Epidermal melanocyte (primary cell): ENCODE data around the gene CKB.

ENCODE experiments used
- DNase-seq: peaks from one replicate; pipeline ENCODE4 v3.0.0; 2011; ENCODE audit warnings: low spot score; ENCODE audit not compliant: insufficient read length

Gene CKB

DNA sequence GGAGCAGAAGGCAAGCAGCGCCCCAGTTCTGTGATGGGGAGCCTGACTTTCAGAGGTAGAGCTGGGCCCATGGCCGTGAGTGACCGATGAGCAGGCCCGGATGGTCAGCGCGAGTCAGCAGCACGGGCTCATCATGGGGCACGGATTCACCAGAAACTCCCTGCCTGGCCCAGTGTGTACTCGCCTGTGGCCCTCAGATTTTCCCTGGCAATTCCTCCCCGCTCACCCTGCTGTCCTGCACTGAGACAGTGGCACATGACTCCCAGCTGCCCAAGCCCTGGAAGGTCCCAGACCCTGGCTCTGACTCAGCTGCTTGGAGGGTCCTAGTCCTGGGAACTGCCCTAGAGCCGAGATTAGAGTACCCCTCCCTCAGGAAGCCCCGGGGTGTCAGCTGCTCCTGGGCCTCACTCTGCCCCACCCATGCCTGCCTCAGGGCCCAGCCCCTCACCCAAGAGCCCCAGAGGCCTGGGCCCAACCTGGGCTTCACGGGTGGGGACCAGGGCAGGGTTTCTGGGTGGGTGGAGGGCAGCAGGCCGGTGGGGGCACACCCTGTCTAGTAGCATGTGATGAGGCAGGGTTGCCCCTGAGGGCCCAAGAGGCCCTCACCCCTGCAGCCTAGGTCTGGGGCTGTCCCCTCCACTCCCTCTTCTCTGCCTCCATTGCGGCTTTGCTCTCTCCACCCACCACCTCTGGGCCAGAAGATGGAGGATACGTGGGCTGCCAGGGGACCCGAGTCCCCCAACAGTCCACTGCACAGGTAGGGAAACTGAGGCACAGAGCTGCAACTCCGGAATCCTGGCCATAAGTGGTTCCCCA is 14.8 kb upstream of the CKB start:
- DNase-seq: no peak

DNA sequence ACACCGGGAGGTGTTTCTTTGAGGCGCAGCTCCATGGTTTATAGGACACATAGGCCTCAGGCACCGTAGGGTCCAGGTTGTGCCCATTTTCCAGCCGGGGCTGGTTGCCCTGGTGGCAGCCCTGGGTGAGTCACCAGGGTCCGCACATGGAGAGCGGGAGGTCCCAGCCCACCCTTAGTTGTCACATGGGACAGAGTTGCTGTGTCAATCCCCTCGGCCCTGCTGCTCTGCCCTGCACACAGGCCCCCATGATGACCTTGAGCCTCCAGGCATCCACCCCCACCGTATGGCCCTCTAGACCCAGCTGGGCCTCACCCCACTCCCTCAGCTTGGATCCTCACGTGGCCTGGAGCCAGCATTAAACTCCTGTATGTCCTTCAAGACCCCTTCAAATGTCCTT is 14.1 kb upstream of the CKB start:
- no peak for DNase-seq

DNA sequence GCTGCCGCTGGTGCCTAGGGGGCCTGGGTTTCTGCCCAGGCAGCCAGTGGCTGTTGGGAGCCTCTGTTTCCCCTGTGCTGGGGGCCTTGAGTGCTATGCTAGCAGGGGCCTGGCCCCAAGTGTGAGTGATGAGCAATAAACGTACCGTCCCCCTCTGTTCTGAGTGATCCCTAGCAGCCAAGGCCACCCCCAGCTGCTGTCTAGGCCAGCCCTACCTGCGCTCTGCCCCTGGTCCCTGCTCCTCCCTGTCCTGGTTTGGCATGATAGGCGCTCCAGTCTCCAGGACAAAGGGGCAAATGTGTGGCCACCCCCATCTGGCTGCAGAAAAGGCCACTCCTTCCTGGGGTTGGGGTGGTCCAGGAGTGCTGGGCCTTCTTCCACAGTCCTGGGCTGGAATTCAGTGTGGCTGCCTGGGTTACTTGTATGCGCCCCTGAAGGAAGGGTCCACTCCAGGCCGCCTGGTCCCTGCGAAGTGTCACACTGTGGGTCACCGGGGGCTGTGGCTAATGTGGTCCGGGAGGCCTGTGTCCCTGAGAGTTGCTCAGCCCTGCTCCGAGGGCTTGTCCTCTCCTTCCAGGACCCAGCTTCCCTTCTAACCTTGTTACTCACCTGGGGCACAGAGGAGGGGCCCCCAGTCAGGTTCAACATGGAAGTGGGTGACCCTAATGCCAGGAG is 13.4 kb upstream of the CKB start:
- no peak for DNase-seq

DNA sequence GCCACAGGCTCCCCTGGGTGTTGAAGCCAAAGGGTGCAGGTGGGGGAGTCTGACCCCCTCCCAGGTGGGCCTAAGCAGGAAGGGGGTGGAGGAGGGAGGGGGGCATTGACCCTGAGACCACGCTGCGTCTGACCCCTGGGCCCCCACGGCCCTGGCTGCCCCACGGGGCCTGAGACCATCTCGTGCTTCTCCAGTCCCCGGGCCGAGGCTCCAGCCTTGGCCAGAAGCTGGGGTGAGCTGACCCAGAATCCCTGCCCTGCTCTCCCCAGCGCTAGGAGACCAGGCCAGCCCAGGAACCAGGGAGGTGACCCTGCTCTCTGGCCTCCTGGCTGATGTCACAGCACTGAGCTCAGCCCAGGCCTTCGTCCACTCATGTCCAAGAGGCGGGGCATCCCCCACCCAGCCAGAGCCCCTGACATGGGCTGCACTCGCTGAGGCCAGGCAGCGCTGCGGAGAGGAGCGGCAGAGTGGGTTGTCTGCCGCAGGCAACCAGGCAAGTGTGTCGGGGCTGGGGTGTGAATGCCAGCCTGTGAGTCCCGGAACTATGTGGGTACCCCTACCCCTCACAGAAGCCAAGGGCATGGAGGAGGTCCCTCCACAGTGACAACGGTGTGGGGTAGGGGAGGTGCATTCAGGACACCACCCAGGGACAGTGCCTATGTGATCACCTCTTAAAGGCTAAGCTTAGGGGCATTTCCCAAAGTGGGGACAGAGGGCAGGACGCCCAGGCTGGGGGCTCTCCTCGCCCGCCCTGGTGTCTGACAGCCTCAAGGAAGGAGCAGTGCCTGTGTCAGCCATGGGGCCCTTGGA is 12.7 kb upstream of the CKB start:
- no peak for DNase-seq

DNA sequence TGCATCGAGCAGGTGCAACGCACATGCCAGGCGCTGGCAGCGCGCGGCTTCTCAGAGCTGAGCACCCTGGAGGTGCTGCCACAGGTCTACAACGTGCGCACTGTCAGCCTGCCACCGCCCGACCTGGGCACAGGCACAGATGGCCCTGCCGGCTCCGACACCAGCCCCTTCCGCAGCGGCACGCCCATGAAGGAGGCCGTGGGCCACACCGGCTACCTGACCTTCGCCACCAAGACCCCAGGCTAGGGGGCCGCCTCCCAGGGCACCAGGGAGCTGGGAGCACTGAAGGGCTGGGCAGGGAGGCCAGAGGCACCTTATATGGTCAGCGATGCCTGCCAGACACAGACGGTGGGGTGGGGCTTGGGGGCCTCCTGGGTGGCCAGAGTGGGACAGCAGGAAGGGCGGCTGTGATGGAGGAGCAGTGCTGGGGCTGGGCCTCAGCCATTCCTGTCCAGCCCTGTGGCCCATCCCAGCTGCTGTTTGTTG is 12.0 kb upstream of the CKB start:
- no peak for DNase-seq

DNA sequence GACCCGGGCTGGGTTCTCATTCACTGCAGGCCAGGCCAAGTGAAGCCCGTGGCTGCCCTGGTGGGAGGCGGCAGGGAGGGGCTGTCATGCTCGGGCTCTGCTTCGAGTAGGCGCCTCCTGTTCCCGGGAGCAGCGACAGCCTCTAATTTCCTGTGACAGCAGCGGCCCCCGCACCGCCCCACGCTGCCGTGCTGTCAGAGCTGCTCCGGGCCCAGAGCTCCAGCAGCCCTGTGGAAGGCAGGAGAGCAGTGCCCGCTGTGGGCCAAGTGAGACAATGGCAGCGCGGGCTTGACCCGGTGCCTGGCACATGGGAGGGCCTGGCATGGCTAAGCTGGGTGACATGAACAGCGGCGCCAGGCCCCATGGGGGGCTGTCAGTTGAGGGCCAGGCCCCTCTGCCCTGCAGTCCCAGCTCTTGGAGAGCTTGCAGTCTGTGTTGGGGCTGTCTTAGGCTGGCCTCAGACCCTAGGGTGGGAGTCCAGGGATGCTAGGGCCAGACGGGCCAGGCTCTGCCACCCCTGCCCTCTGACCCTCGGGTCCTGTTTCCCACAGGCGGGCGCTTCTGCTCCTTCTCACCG is 11.5 kb upstream of the CKB start:
- no peak for DNase-seq

DNA sequence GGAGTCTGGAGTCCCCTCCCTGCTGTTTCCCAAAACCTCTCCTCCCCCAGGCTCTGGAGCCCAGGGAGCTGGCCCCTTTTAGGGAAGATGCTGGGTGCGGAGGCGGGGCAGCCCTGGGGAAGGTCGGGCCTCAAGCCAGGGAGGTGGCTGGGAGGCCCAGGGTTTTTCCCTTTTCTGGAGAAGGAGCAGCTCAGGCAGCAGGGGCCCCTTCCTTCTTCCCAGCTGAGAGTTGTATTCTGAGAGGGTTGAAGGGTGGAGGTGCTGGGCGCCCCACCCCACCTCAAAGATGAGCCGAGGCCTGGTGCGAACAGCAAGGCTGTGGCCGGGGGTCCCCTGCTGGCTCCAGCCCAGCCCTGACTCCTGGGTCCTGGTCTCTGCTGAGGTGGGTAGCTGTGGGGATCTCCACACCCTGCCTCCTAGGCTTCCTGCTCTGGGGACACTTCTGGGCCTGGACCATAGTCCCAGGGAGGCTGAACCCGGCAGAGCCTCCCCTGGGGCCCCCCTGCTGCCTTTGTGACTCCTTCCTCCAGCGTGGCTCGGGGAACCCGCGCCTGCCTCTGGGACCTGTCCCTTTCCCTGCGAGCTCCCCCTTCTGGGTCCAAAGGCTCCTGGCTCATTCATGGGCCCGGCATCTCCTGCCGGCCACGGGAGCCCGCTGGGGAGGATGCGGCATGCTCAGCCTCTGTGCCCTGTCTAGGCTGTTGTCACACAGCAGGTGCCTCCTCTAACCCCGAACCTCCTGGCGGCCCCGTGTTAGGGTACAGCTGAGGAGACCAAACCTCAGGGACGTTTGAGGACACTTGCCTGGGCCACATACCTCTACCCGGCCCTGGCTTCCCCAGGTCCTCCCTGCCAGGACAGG is 10.7 kb upstream of the CKB start:
- DNase-seq: no peak

DNA sequence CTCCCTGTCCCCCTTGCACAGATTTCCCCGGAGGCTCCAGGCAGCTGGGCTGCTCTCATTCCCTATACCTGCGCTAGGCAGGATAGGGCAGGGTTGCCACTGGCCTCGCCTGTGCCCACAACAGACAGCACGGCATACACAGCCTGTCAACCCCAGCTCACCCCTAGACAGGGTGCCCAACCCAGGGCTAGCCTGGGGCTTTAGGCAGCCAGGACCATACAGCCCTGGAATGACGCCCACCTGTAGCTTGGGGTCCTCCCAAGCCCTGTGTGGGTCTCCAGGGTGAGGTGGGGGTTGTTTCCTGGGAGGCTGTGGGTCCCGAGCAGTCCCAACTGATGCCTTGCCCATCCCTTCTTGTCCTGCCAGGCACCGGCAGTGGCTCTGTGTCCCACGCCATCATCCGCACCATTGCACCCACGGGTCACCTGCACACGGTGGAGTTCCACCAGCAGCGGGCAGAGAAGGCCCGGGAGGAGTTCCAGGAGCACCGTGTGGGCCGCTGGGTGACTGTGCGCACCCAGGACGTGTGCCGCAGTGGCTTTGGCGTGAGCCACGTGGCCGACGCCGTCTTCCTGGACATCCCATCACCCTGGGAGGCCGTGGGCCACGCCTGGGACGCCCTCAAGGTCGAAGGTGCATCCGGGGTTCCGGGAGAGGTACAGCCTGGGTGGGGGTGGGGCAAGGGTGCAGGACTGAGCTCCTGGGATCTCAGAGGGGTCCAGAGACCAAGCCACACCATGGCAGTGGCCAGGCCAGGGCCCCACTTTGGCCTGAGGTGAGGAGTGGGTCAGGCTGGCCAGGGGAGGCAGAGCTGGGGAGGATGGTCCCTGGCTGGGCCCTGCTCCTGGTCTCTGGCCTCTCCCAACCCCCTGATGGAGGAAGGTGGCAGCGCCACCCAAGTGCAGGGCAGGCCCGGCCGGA is 9.8 kb upstream of the CKB start:
- DNase-seq: no peak

DNA sequence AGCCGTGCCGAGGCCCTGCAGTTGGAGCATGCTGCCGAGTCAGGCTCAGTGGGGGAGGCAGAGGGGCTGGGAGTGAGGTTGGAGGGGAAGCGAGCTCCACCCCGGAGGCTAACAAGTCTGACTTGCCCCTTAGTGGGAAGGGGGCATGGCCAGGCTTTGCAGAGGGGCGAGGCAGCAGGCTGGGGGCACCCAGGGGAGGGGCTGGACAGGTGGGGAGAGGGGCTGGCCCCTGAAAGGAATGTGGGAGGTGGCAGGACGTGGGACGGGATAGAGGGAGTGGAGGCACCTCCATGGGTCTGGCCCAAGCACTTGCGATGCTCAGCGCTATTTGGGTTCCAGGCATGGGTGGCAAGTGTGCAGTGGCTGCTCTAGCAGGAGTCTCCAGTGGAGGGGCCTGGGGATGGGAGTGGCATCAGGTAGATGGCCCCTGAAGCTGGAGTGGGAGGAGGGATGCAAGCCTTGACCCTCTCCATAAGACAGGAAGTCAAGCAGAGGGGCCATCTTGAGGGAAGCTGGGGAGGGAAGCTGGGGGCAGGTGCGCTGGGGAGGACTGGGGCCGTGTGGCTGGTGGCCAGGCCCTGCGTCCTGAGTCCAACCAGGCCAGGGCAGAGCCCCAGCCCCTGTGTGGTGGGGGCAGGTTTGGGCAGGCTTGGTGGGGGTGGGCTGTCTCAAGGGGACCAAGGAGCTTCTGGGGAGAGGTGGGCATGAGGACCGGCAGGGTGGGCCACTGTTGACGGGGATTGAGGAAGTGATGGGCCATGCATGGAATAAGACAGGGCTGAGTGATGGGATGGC is 9.0 kb upstream of the CKB start:
- no peak for DNase-seq

DNA sequence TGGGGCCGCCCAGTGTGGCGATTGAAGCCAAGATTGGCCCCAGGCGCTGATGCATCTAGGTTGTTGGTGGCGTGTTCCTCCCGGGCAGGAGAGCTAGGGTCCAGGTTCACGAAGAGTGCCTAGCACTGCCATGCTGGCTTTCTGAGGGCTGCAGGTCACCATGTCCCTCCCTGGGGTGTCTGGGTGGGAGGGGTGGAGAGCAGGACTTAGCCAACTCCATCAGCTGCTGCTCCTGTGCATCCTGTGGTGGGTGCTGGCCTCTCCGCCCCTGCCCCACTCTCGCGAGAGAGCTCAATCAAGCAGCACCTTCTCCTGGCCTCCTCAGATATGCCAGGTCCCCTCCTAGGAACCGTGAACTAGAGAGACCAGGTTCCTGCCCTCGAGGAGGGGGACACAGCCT is 8.2 kb upstream of the CKB start:
- no peak for DNase-seq

DNA sequence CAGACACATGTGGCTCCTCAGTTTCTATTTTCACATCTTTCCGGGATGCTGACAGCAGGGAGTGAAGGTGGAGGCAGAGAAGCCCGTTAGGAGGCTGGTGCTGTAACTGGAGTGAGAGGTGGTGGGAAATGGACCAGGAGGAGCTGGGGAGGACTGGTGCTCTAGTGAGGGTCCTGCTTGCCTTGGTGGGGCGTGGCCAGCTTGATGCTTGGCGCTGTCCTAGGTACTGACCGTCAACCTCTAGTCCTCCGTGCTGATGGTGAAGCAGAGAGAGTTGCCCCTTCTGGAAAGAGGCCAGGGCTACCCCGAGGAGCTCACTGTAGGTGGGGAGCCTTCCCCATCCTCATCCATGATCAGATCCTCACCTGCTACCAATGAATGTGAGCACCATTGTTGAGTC is 7.8 kb upstream of the CKB start:
- no peak for DNase-seq

DNA sequence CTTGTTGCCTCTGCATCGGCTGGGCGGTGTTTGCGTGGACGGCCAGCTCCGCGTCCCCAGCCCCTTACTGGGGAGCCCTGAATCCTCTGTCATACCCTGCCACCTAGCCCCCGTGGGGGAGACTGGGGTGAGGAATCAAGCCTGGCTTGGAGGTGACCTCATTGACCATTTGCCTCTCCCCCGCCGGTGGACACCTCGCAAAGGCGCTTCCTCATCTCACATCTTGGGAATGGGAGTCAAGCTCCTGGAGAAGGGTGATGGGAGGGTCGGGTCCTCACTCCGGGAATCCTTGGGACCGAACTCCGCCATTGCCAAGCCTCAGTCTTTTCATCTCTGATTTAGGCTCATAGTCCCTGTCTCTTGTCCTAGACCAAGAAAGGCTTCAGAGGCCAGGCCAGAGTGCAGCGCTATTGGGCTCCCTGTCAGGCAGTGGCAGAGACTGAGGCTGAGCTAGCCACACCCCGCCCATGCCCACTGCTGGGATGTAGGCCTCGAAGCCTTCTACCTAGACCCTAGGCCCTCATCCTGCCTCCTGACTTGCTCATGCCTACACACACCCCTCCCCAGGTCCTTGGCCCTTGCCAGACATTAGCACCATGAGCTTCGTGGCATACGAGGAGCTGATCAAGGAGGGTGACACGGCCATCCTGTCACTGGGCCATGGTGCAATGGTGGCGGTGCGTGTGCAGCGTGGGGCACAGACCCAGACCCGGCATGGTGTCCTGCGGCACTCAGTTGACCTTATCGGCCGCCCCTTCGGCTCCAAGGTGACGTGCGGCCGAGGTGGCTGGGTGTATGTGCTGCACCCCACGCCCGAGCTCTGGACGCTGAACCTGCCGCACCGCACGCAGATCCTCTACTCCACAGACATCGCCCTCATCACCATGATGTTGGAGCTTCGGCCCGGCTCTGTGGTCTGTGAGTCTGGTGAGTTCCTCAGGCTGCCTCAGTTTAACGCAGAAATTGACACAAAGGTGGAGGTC is 7.0 kb upstream of the CKB start:
- no peak for DNase-seq

DNA sequence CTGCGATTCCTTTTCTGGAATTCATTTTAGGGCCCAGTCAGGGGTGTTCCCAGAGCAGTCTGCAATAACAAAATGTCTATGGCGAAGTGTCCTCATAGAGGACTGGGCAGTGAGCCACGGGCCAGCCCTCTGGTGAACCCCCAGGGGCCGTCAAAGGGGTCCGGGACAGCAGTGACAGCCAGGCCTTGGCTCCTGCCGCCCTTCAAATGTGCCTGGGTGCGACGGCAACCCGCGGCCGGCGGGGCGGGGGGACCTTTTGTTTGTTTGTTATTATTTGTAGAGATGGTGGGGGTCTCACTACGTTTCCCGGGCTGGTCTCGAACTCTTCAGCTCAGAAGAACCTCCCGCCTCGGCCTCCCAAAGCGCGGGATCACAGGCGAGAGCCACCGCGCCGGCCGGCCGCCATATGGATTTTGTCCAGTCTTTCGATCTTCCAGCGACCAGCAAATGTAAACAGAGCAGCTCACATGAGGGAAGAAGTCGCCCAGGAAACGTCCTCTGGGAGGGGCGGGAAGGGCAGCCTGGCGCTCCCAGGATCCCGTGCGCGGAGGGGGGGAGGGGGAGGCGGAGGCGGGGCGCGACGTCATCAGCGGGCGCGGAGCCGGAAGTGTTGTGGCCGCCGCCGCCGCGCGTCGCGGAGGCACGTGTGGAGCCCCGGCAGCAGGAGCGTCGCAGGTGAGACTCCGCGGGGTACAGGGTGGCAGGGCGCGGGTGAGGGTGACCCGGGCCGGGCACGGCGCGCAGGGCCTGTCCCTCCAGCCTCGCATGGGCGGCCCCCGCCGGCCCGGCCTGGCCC is 6.2 kb upstream of the CKB start, which contains the start of gene TRMT61A:
Gene TRMT61A (plus strand): TSS at position 610 of the 796 bp plus-strand sequence. CDS start 783 bp downstream, outside the sequence.
- DNase-seq: peak; percentile 100

DNA sequence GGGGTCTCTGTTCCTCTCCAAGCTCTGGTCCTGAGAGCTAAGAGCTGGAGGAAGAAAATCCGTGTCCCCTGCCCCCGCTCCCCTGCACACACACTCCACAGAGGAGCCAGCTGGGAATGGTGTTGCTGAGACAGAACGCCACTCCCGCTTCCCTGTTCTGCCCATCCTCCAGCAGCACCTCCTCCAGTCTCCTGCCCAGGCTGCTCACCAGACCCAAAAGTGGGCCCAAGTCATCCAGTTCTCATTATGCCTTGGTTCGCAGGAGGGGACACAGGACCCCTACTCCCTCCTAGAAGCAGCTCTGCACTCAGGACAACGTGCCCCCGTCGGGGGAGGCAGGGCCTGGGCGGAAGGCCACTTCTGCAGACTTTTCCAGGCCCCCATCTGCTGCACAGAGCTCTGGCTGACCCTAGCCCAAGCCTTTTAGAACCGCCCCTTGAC is 5.5 kb upstream of the CKB start:
- DNase-seq: peak; percentile 52

DNA sequence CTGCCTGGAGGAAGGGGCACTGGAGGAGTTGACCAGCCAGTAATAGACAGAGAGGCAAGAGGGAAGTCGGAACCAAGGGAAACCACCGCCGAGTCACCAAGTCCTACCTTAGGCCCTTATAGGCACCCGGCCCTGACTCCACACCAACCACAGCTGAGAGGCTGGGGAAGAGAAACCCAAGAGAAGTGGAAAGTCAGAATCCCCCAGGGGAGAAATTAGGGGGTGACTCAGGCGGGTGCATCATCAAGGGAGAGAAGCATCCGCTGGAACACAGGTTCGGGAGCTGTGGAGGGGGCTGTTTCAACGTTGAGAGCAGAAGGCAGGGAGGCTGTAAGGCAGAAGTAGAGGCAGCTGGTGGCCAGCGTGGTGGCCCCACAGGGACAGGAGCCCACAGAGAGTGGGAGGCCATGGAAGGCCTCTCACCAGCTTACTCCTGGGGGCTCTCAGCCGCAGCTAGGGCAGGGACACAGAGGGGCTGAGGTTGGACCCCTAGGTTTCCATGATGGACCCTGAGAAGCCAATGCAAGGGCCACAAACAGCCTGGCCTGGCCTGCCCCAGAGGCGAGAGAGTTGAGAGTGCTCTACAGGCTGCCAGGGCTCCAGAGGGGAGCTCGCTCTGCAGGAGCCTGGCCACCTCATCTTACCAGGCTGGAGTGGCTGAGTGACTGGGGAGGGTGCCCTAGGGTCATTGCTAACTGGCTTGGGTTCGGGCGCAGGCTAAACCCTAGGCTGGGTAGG is 4.9 kb upstream of the CKB start:
- no peak for DNase-seq

DNA sequence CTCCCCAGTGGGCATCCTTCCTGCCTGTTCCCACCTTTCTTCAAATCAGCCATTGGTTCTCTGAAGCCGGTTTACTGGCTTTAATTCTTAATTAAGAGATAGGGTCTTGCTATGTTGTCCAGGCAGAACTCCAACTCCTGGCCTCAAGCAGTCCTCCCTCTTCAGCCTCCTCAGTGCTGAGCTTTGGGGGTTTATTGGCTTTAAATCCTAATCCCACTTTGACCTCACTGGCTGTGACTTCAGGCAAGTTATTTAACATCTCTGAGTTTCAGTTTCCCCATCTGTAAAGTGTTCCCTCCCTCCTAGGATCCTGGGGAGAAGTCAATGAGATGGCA is 4.3 kb upstream of the CKB start:
- no peak for DNase-seq
